Endothelial cell of umbilical vein (primary cell): ENCODE measurements around the gene CCDC97. TPM values are rescaled to one million over a fixed set of nuclear protein-coding genes. Genes with fewer than 3 reads are reported as not detected.

ENCODE experiments used
- BruUV-seq: library from RNA; stranded (reverse); fragments of 400-500 nt; replicated peaks from 2 replicates; lab custom pipeline; 2021; lab: Mats Ljungman, UMichigan
- CTCF ChIA-PET: fragments of 300-600, 350-600 bp; sonication (Branson Sonifier 250); formaldehyde crosslinking; loops from one replicate; lab custom pipeline; 2021; ENCODE audit warnings: antibody characterized with exemption, inconsistent platforms; lab: Charles Lee
- POLR2A ChIA-PET: fragments of 300-600, 350-600 bp; sonication (Branson Sonifier 250); formaldehyde crosslinking; loops from one replicate; lab custom pipeline; 2021; ENCODE audit warnings: antibody characterized with exemption, inconsistent platforms; lab: Charles Lee
- DNase-seq: peaks from one replicate; pipeline ENCODE4 v3.0.0-alpha.2; 2011; ENCODE audit warnings: low read depth, low spot score
- FAIRE-seq: peaks from 2 replicates; lab custom pipeline; 2011; peaks lifted over from hg19 to GRCh38; lab: Jason Lieb, UNC
- H2AFZ ChIP-seq: 2 replicates; pipeline ENCODE4 v1.6.0; 2012; ENCODE audit warnings: low read depth, low read length, control low read depth, inconsistent platforms
- H3K27ac ChIP-seq: 2 replicates; pipeline ENCODE4 v1.5.1; 2011; ENCODE audit warnings: low read depth, mild to moderate bottlenecking, control low read depth, low read length, moderate library complexity; ENCODE audit not compliant: insufficient read depth
- H3K27me3 ChIP-seq, 2 experiments: 2 replicates each; pipeline versions ENCODE4 v1.6.0 to v1.6.1; 2011; ENCODE audit warnings: low read length in 2 of 2, mixed read lengths in 1 of 2; ENCODE audit not compliant: control insufficient read depth in 2 of 2, insufficient read depth in 2 of 2
- H3K36me3 ChIP-seq, 2 experiments: 2 replicates in 1 of 2; 3 replicates in 1 of 2; pipeline ENCODE4 v1.5.1; 2011; ENCODE audit warnings: low read length in 2 of 2, mild to moderate bottlenecking in 1 of 2, moderate library complexity in 1 of 2; ENCODE audit not compliant: control insufficient read depth in 2 of 2, insufficient read depth in 2 of 2; ENCODE audit errors: extremely low read depth in 1 of 2
- H3K4me1 ChIP-seq: 3 replicates; pipeline ENCODE4 v1.5.1; 2011; ENCODE audit warnings: mild to moderate bottlenecking, low read length; ENCODE audit not compliant: control insufficient read depth, insufficient read depth; ENCODE audit errors: extremely low read depth
- H3K4me2 ChIP-seq: 2 replicates; pipeline ENCODE4 v1.6.1; 2011; ENCODE audit warnings: low read length, control low read depth, mixed read lengths; ENCODE audit not compliant: insufficient read depth
- H3K4me3 ChIP-seq, 3 experiments: fragments of 200-600 bp in 1 of 3; sonication (generic), shearing (Covaris generic) in 1 of 3; replicated peaks in 1 of 3; 2 replicates each; pipeline ENCODE4 v1.5.1; 2011 to 2016; ENCODE audit warnings: control low read depth in 3 of 3, low read length in 3 of 3, mild to moderate bottlenecking in 2 of 3, inconsistent platforms in 1 of 3, low read depth in 1 of 3, moderate library complexity in 1 of 3; ENCODE audit not compliant: insufficient read depth in 1 of 3
- H3K79me2 ChIP-seq: 2 replicates; pipeline ENCODE4 v1.6.0; 2012; ENCODE audit warnings: low read length, inconsistent platforms; ENCODE audit not compliant: control insufficient read depth, insufficient read depth
- H3K9ac ChIP-seq: replicated peaks from 2 replicates; pipeline ENCODE3; 2011; ENCODE audit warnings: low read length, control low read depth; ENCODE audit not compliant: insufficient read depth; ENCODE audit errors: extremely low read depth
- H3K9me1 ChIP-seq: replicated peaks from 3 replicates; pipeline ENCODE4 v1.6.0; 2011; ENCODE audit warnings: mild to moderate bottlenecking, low read length; ENCODE audit not compliant: control insufficient read depth, insufficient read depth; ENCODE audit errors: extremely low read depth
- H3K9me3 ChIP-seq: replicated peaks from 2 replicates; pipeline ENCODE4 v1.5.1; 2012; ENCODE audit warnings: low read length, inconsistent platforms; ENCODE audit not compliant: control insufficient read depth, insufficient read depth
- H4K20me1 ChIP-seq: replicated peaks from 2 replicates; pipeline ENCODE3; 2011; ENCODE audit warnings: mild to moderate bottlenecking, low read length; ENCODE audit not compliant: control insufficient read depth, insufficient read depth; ENCODE audit errors: extremely low read depth
- EZH2 ChIP-seq: IDR thresholded peaks from 2 replicates; pipeline ENCODE4 v1.6.1; 2012; ENCODE audit warnings: borderline replicate concordance, low read depth, mild to moderate bottlenecking, moderate library complexity, low read length, inconsistent platforms; ENCODE audit not compliant: severe bottlenecking
- MYC ChIP-seq: IDR thresholded peaks from one replicate; pipeline ENCODE4 v1.6.1; 2011; ENCODE audit warnings: mild to moderate bottlenecking, low read depth, low read length
- dilution Hi-C: fragments of 300-500 bp; cut with MboI; formaldehyde crosslinking; loops from one replicate; pipeline ENCODE4 v1.15.0; 2019; ENCODE audit warnings: low sequenced_read_pairs; ENCODE audit not compliant: extremely low pct_ligation_motif_present
- intact Hi-C: fragments of 100-400 bp; cut with micrococcal nuclease; formaldehyde crosslinking; loops from one replicate; pipeline ENCODE4 v1.10.0; 2022
- polyA plus RNA-seq, 4 experiments: library from polyadenylated mRNA; depleted of rRNA in 3 of 4; stranded (reverse) in 3 of 4; unstranded in 1 of 4; fragments of >200 nt; gene quantifications; 2 replicates each; pipeline versions ENCODE4 v1.2.1 to v1.2.3, GENCODE V29; 2011 to 2012; ENCODE audit warnings: missing spikeins in 1 of 4
- total RNA-seq: library from RNA; stranded (reverse); gene quantifications from 2 replicates; pipeline ENCODE4 v1.2.3, GENCODE V29; 2021
- TF ChIP-seq, protein P1 (sequence below): IDR thresholded peaks from 2 replicates; pipeline ENCODE4 v1.6.1; 2011; ENCODE audit not compliant: insufficient read depth, insufficient read length
- TF ChIP-seq, protein P2 (sequence below), 2 donors: IDR thresholded peaks; 1 replicate in 1 of 2; 2 replicates in 1 of 2; pipeline ENCODE4 v1.5.1; 2011; ENCODE audit warnings: low read length in 2 of 2, mild to moderate bottlenecking in 2 of 2, moderate library complexity in 2 of 2, control low read depth in 1 of 2, inconsistent platforms in 1 of 2, low read depth in 1 of 2; ENCODE audit not compliant: insufficient read depth in 1 of 2; ENCODE audit errors: extremely low read depth in 1 of 2

Gene CCDC97
- total and polyA plus RNA-seq, 2 donors (not counting 3 experiments of a cell fraction or from before 2014, with no cell fraction given), result 20.7 to 27.2 TPM

- Histone ChIP-seq H3K27me3 (no peaks in the 10 kb centered on the region), H3K79me2 (peaks cover 26% of the 10 kb centered on the region), H3K36me3 (no peaks in the 10 kb centered on the region), H3K9ac (no peak overlapping the region), H3K4me2 (no peak overlapping the region), H3K9me1 (no peaks in the 10 kb centered on the region), H3K4me3 (no peak overlapping the region), H3K9me3 (no peaks in the 10 kb centered on the region), H3K4me1 (no peaks in the 10 kb centered on the region), H4K20me1 (no peaks in the 10 kb centered on the region), H3K27ac (no peak overlapping the region), H2AFZ (no peak overlapping the region)
- CTCF ChIA-PET, result interaction anchor here (0.9 to 1.6 kb wide), 6 partner anchors 8 to 76 kb away, joined by 3 to 9 read pairs (median 3); partner anchors contain the start of genes B3GNT8 and B9D2
- TF ChIP-seq EZH2, result no peak
- no peak for TF ChIP-seq MYC
- TF ChIP-seq, protein P1, sequence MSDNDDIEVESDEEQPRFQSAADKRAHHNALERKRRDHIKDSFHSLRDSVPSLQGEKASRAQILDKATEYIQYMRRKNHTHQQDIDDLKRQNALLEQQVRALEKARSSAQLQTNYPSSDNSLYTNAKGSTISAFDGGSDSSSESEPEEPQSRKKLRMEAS, result no peak
- TF ChIP-seq, protein P2, sequence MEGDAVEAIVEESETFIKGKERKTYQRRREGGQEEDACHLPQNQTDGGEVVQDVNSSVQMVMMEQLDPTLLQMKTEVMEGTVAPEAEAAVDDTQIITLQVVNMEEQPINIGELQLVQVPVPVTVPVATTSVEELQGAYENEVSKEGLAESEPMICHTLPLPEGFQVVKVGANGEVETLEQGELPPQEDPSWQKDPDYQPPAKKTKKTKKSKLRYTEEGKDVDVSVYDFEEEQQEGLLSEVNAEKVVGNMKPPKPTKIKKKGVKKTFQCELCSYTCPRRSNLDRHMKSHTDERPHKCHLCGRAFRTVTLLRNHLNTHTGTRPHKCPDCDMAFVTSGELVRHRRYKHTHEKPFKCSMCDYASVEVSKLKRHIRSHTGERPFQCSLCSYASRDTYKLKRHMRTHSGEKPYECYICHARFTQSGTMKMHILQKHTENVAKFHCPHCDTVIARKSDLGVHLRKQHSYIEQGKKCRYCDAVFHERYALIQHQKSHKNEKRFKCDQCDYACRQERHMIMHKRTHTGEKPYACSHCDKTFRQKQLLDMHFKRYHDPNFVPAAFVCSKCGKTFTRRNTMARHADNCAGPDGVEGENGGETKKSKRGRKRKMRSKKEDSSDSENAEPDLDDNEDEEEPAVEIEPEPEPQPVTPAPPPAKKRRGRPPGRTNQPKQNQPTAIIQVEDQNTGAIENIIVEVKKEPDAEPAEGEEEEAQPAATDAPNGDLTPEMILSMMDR (IDR thresholded peaks at IDR 0.05; ENCODE audit: extremely low read depth in 1 of 2, insufficient read depth in 1 of 2, low read depth in 1 of 2, low read length in 2 of 2), result no peak
- POLR2A ChIA-PET, result no interaction called here
- no peak for FAIRE-seq
- dilution Hi-C loops, result no loop called here
- DNase-seq, result no peak
- no TSS peak for BruUV-seq
- intact Hi-C loops, result loop anchor here (2.0 kb wide), 1 partner anchor 91 kb away; the partner anchor contains the start of gene HNRNPUL1
Measured at GRCh38 chr19:41355802-41356201, 45.8 kb downstream of the CCDC97 start.
